ENCODE results near the gene RAB11FIP2. TPM values are rescaled to one million over a fixed set of nuclear protein-coding genes. Genes with fewer than 3 reads are reported as not detected.

RAB11FIP2 gene
- total RNA-seq, 4 donors from 2014 or later = 9.6 to 15.5 (median 11.3) TPM

- Histone ChIP-seq H3K27ac (no peak overlapping the region), H3K9me3 (no peaks in the 10 kb centered on the region), H3K36me3 (no peaks in the 10 kb centered on the region), H3K4me3 (no peak overlapping the region), H3K4me1 (no peaks in the 10 kb centered on the region), H3K27me3 (no peaks in the 10 kb centered on the region)
- DNase-seq (no peak), ATAC-seq (no peak)
- intact Hi-C loops (cut with DNase I; ENCODE audit: low total_unique reads) (no loop called here), in situ Hi-C loops (cut with MboI; ENCODE audit: low sequenced_read_pairs in 4 of 4) (no loop called here)
- TF ChIP-seq POLR2A (IDR thresholded peaks at IDR 0.05) (no peak), CTCF (IDR thresholded peaks at IDR 0.05 in 4 of 5, conservative IDR thresholded peaks at IDR 0.05 in 1 of 5) (no peak)
Measured at GRCh38 chr10:117983961-117984360, 62.8 kb downstream of the RAB11FIP2 start.

- Histone ChIP-seq H3K9me3 (no peaks in the 10 kb centered on the region), H3K27me3 (no peaks in the 10 kb centered on the region), H3K4me3 (no peak overlapping the region), H3K27ac (no peak overlapping the region), H3K4me1 (no peaks in the 10 kb centered on the region), H3K36me3 (no peaks in the 10 kb centered on the region)
- ATAC-seq (no peak), DNase-seq (no peak)
- intact Hi-C loops (cut with DNase I; ENCODE audit: low total_unique reads) = no loop called here
- in situ Hi-C loops (cut with MboI; ENCODE audit: low sequenced_read_pairs in 4 of 4) = no loop called here
- TF ChIP-seq POLR2A (IDR thresholded peaks at IDR 0.05) (no peak), CTCF (IDR thresholded peaks at IDR 0.05 in 4 of 5, conservative IDR thresholded peaks at IDR 0.05 in 1 of 5) (no peak)
Measured at GRCh38 chr10:117980755-117981702, 65.7 kb downstream of the RAB11FIP2 start.

GRCh38 chr10:117980216-117980615 is 66.5 kb downstream of the RAB11FIP2 start:
- Histone ChIP-seq H3K4me1 (no peaks in the 10 kb centered on the region), H3K4me3 (no peak overlapping the region)

GRCh38 chr10:117972168-117972837 is 74.4 kb downstream of the RAB11FIP2 start:
- DNase-seq = no peak
- in situ Hi-C loops (cut with MboI; ENCODE audit: low sequenced_read_pairs in 4 of 4) = no loop called here

More at GRCh38 chr10:117980216-117980615, 66.5 kb downstream of the RAB11FIP2 start:
- TF ChIP-seq POLR2A (IDR thresholded peaks at IDR 0.05) (no peak), CTCF (IDR thresholded peaks at IDR 0.05 in 4 of 5, conservative IDR thresholded peaks at IDR 0.05 in 1 of 5) (no peak)
- H3K27ac ChIP-seq = no peak overlapping the region
- H3K27me3 ChIP-seq = no peaks in the 10 kb centered on the region
- in situ Hi-C loops (cut with MboI; ENCODE audit: low sequenced_read_pairs in 4 of 4) = no loop called here
- ATAC-seq (no peak), DNase-seq (no peak)
- no peaks in the 10 kb centered on the region for H3K36me3 ChIP-seq
- intact Hi-C loops (cut with DNase I; ENCODE audit: low total_unique reads) = no loop called here
- no peaks in the 10 kb centered on the region for H3K9me3 ChIP-seq

More at GRCh38 chr10:117972168-117972837, 74.4 kb downstream of the RAB11FIP2 start:
- intact Hi-C loops (cut with DNase I; ENCODE audit: low total_unique reads) = no loop called here
- Histone ChIP-seq H3K9me3 (no peaks in the 10 kb centered on the region), H3K36me3 (no peaks in the 10 kb centered on the region), H3K27ac (no peak overlapping the region), H3K4me3 (no peak overlapping the region), H3K27me3 (no peaks in the 10 kb centered on the region), H3K4me1 (no peaks in the 10 kb centered on the region)
- no peak for TF ChIP-seq POLR2A (IDR thresholded peaks at IDR 0.05)
- TF ChIP-seq CTCF (IDR thresholded peaks at IDR 0.05 in 4 of 5, conservative IDR thresholded peaks at IDR 0.05 in 1 of 5) = no peak
- no peak for ATAC-seq
